GM06990 (cell line): Measurements from ENCODE around the gene ACTN1.

Experiments used
- DNase-seq: peaks from one replicate; pipeline ENCODE4 v3.0.0-alpha.2; 2011; ENCODE audit not compliant: insufficient read length; ENCODE audit errors: extremely low read depth
- H3K27me3 ChIP-seq: replicated peaks from 2 replicates; pipeline ENCODE4 v1.6.0; 2011; ENCODE audit warnings: low read length; ENCODE audit not compliant: control insufficient read depth, insufficient read depth
- H3K36me3 ChIP-seq: 2 replicates; pipeline ENCODE4 v1.5.1; 2011; ENCODE audit warnings: low read length; ENCODE audit not compliant: control insufficient read depth, insufficient read depth
- H3K4me3 ChIP-seq: replicated peaks from 2 replicates; pipeline ENCODE4 v1.5.1; 2011; ENCODE audit warnings: low read depth, mild to moderate bottlenecking, control low read depth, low read length
- CTCF ChIP-seq: IDR thresholded peaks from 2 replicates; pipeline ENCODE4 v1.5.1; 2011; ENCODE audit warnings: low read length, control low read depth, mild to moderate bottlenecking, inconsistent platforms; ENCODE audit not compliant: insufficient read depth, poor library complexity, severe bottlenecking

Gene ACTN1

GRCh38 chr14:68840454-68840853 lies 138.6 kb downstream of the ACTN1 start:
- no peak for TF ChIP-seq CTCF
- no peak for DNase-seq
- Histone ChIP-seq H3K36me3 (no peaks in the 10 kb centered on the region), H3K4me3 (no peak overlapping the region), H3K27me3 (no peaks in the 10 kb centered on the region)

GRCh38 chr14:68836082-68836481 lies 143.0 kb downstream of the ACTN1 start:
- no peak overlapping the region for H3K4me3 ChIP-seq
- no peaks in the 10 kb centered on the region for H3K36me3 ChIP-seq
- no peaks in the 10 kb centered on the region for H3K27me3 ChIP-seq
- TF ChIP-seq CTCF = no peak
- no peak for DNase-seq

- no peak overlapping the region for H3K4me3 ChIP-seq
- H3K27me3 ChIP-seq = no peaks in the 10 kb centered on the region
- no peaks in the 10 kb centered on the region for H3K36me3 ChIP-seq
- TF ChIP-seq CTCF = no peak
- no peak for DNase-seq
These were observed 144.3 kb downstream of the ACTN1 start for GRCh38 chr14:68834816-68835215.

GRCh38 chr14:68828698-68829097 lies 150.4 kb downstream of the ACTN1 start:
- Histone ChIP-seq H3K27me3 (no peaks in the 10 kb centered on the region), H3K36me3 (no peaks in the 10 kb centered on the region), H3K4me3 (no peak overlapping the region)
- TF ChIP-seq CTCF = no peak
- DNase-seq = no peak

GRCh38 chr14:68825729-68826128 lies 153.4 kb downstream of the ACTN1 start:
- no peak overlapping the region for H3K4me3 ChIP-seq
- no peak for DNase-seq
- TF ChIP-seq CTCF = no peak
- H3K36me3 ChIP-seq = no peaks in the 10 kb centered on the region
- no peaks in the 10 kb centered on the region for H3K27me3 ChIP-seq
